GM21381 (cell line): Measurements from ENCODE around the gene CRYBB3.
"Not testable (repeated sequence)": the region's sequence is repeated elsewhere in the genome, so short reads cannot be mapped to it uniquely, and the experiment has no call there.

Experiments
- ATAC-seq: cut with Tn5 transposase; IDR thresholded peaks from one replicate; pipeline ENCODE4 v1.9.1; 2021; ENCODE audit warnings: mild to moderate bottlenecking, moderate library complexity; ENCODE audit not compliant: unreplicated experiment

The CRYBB3 gene

DNA sequence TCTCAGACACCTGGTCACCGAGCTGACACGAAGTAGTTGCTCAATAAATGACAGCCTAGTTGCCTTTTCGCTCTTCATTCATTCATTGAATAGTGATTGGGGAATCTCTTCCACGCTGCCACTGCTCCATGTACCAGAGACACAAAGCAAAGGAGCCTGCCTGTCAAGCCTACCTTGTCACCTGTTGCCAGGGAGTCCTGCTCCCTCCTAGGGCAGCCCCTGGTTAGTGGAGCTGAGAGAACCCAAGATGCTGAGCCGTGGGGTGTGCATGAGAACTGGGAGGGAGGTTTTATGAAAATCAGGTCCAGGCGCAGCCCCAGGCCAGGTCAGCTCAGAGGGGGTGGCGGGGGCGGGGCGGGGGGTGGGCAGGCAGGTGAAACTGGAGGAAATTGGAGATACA, 38.4 kb downstream of the CRYBB3 start:
- not testable (repeated sequence) for ATAC-seq

DNA sequence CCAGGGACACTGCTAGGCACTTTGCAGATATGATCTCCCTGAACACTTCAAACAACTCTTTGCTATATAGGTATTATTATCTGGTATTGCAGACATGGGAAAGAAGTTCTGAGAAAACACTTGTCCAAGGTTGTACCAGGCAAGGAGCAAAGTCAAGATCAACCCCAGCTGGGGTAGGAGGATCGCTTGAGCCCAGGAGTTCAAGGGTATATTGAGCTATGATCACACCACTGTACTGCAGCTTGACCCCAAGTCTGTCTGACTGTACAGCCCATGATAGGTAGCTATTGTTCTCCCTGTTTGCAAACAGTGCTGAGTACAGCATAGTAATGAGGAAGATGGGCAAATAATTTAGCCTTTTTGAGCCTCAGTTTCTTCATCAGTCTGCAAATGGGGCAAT, 55.5 kb downstream of the CRYBB3 start:
- ATAC-seq = not testable (repeated sequence)
